AG09309 (cell line): ENCODE measurements around the gene ABI3.

Experiments
- DNase-seq: peaks from one replicate; pipeline ENCODE4 v3.0.0-alpha.2; 2010; ENCODE audit warnings: low read depth
- H3K4me3 ChIP-seq: 2 replicates; pipeline ENCODE4 v1.5.1; 2011; ENCODE audit warnings: mild to moderate bottlenecking, low read depth, low read length, moderate library complexity; ENCODE audit not compliant: control insufficient read depth
- TF ChIP-seq, protein P1 (sequence below): IDR thresholded peaks from 2 replicates; pipeline ENCODE4 v1.5.1; 2011; ENCODE audit warnings: mild to moderate bottlenecking, low read depth, low read length, inconsistent platforms; ENCODE audit not compliant: insufficient read depth, control insufficient read depth; ENCODE audit errors: missing control alignments

ABI3 gene

DNA sequence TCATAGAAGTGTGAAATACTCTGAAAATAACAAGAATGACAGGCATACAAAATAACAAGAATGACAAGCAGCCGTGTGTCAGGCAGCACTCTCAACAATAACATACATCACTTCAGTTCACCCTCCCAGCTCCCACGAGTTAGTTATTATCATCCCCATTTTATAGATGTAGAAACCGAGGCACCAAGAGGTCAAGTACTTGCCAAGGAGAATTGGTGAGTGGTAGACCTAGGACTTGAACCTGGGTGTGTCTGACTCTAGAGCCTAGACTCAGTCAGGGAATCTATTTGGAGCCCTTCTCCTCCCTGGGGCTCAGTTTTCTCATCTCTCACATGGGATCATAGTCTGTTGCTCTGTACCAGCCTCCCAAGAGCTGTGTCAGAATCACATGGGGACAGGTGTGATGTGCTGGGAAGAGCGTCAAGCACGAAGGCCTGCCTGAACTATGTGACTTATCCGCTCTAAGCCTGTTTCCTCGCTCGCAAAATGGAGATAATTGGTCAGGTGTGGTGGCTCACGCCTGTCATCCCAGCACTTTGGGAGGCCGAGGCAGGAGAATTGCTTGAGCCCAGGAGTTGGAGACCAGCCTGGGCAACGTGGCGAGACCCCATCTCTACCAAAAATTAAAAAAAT is 39.5 kb downstream of the ABI3 start:
- H3K4me3 ChIP-seq, result no peak overlapping the region
- DNase-seq, result no peak
- TF ChIP-seq, protein P1, sequence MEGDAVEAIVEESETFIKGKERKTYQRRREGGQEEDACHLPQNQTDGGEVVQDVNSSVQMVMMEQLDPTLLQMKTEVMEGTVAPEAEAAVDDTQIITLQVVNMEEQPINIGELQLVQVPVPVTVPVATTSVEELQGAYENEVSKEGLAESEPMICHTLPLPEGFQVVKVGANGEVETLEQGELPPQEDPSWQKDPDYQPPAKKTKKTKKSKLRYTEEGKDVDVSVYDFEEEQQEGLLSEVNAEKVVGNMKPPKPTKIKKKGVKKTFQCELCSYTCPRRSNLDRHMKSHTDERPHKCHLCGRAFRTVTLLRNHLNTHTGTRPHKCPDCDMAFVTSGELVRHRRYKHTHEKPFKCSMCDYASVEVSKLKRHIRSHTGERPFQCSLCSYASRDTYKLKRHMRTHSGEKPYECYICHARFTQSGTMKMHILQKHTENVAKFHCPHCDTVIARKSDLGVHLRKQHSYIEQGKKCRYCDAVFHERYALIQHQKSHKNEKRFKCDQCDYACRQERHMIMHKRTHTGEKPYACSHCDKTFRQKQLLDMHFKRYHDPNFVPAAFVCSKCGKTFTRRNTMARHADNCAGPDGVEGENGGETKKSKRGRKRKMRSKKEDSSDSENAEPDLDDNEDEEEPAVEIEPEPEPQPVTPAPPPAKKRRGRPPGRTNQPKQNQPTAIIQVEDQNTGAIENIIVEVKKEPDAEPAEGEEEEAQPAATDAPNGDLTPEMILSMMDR, result no peak

DNA sequence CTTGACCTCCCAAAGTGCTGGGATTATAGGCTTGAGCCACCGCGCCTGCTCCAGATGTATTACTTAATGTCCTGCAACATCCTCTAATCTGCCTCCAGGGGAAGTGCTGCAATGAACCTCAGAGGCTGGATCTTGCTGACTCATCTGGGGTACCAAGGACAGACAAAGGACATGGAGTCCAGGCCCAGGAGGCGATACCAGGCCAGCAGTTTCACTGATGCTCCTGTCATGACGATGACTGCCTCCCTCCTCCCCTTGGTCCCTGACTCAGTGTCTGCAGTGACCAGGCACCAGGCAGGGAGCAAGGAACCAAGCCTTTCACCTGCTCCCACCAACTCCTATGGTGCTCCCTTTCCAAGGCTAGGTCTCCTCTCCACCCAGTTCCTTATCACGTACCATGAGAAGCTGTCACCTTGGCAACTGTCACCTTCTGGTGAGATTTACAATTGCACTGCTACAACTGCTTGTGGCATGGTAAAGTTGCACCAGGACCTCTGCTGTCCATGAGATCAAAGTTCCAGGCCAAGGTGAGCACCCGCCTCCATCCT is 41.7 kb downstream of the ABI3 start:
- no peak overlapping the region for H3K4me3 ChIP-seq
- DNase-seq, result no peak
- TF ChIP-seq, protein P1, result no peak

DNA sequence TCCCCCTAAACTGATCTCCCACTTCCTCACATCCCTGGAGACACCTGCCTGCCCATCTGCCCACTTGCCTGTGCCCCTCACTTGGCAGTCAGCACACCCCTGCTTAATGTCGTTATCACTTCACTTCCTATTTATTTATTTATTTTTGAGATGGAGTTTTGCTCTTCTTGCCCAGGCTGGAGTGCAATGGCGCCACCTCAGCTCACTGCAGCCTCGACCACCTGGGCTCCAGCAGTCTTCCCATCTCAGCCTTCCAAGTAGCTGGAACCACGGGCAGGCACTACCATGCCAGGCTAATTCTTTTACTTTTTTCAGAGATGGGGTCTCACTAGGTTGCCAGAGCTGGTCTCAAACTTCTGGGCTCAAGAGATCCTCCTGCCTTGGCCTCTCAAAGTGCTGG is 43.6 kb downstream of the ABI3 start:
- no peak overlapping the region for H3K4me3 ChIP-seq
- TF ChIP-seq, protein P1, result no peak

DNA sequence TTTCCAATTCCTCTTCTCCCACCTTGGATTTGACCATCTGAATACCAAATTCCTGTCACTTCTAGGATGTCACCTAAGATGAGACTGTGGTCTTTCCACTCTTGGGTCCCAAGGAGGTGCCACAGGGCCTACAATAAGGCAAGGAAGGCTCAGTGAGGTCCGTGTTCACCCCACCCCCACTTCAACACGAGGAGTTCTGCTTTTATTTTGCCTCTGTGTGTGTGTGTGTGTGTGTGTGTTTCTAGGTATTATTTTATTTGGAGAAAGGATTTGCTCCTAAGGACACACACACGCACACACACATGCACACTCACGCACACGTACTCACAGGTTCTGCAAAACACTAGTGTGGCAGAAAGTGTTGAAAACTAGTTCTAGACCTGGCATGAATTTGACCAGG is 44.6 kb downstream of the ABI3 start:
- no peak overlapping the region for H3K4me3 ChIP-seq
- DNase-seq, result no peak
- TF ChIP-seq, protein P1, result no peak

More for the DNA sequence above, 43.6 kb downstream of the ABI3 start:
- DNase-seq, result no peak

DNA sequence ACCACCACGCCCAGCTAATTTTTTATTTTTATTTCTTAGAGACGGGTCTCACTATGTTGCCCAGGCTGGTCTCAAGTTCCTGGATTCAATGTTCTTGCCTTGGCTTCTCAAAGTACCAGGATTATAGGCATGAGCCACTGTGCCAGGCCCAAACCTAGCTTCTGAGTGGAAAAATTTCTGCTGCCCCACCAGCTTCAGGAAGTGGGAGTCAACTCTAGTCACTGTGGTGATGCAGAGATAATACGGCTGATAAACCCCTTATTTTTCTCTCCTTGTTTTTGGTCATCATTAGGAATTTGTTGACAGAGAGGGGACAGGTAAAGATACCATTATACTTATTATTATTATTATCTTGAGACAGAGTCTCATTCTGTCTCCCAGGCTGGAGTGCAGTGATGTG is 47.9 kb downstream of the ABI3 start:
- TF ChIP-seq, protein P1, result no peak
- DNase-seq, result no peak
- no peak overlapping the region for H3K4me3 ChIP-seq

DNA sequence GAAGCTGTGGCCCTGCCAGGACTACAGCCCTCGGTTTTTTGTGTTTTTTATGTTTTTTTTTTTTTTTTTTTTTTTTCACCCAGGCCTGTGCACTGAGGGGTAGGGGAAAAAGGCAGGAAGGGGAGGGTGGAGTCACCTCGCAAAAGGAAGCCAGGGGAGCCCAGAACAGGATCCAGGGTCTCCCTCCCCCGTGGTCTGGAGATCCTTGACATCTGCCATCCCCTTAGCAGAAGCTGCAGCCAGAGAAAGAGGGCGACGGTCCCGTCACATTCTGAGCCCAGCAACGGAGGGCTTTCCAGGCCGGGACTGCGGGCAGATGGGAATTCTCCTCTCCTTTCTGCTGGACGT is 49.1 kb downstream of the ABI3 start:
- peak overlapping the region; percentile 52 for H3K4me3 ChIP-seq
- TF ChIP-seq, protein P1, result no peak
- DNase-seq, result no peak
